ENCODE measurements around the gene TKFC. TPM values are rescaled to one million over a fixed set of nuclear protein-coding genes. Genes with fewer than 3 reads are reported as not detected.

TKFC gene
- total RNA-seq, 1 experiment from 2014 or later: 82.3 TPM

GRCh38 chr11:61307354-61307753, 25.7 kb upstream of the TKFC start:
- no TSS peak for BruUV-seq (replicated peaks)
- peaks cover 97% of the 10 kb centered on the region for H3K36me3 ChIP-seq (ENCODE audit: insufficient read depth, low read length, poor library complexity, severe bottlenecking)
- H3K27ac ChIP-seq (ENCODE audit: low read depth, low read length, poor library complexity, severe bottlenecking): no peak overlapping the region
- intact Hi-C loops (cut with micrococcal nuclease; ENCODE audit: unreplicated experiment): no loop called here
- no peak overlapping the region for H3K4me3 ChIP-seq (ENCODE audit: low read depth, low read length, poor library complexity, severe bottlenecking)
- H3K27me3 ChIP-seq (replicated peaks; ENCODE audit: insufficient read depth, low read depth, low read length, poor library complexity): no peaks in the 10 kb centered on the region
- no peaks in the 10 kb centered on the region for H3K9me3 ChIP-seq (ENCODE audit: low read depth, low read length, poor library complexity, severe bottlenecking)
- CTCF ChIA-PET: no interaction called here
- DNase-seq (ENCODE audit: low spot score): no peak
- H3K4me1 ChIP-seq (ENCODE audit: insufficient read depth, low read length, poor library complexity, severe bottlenecking): no peaks in the 10 kb centered on the region
- POLR2A ChIA-PET (ENCODE audit: low non-redundant PET): no interaction called here
- no peak for TF ChIP-seq CTCF (conservative IDR thresholded peaks at IDR 0.05; ENCODE audit: low read depth, low read length)
- no peak for TF ChIP-seq EZH2 (IDR thresholded peaks at IDR 0.05; ENCODE audit: borderline replicate concordance, low read depth, low read length, poor library complexity, severe bottlenecking)

- Histone ChIP-seq H3K4me3 (ENCODE audit: low read depth, low read length, poor library complexity, severe bottlenecking) (no peak overlapping the region), H3K4me1 (ENCODE audit: insufficient read depth, low read length, poor library complexity, severe bottlenecking) (no peaks in the 10 kb centered on the region), H3K27ac (ENCODE audit: low read depth, low read length, poor library complexity, severe bottlenecking) (no peak overlapping the region), H3K36me3 (ENCODE audit: insufficient read depth, low read length, poor library complexity, severe bottlenecking) (peaks cover 95% of the 10 kb centered on the region), H3K9me3 (ENCODE audit: low read depth, low read length, poor library complexity, severe bottlenecking) (no peaks in the 10 kb centered on the region), H3K27me3 (replicated peaks; ENCODE audit: insufficient read depth, low read depth, low read length, poor library complexity) (no peaks in the 10 kb centered on the region)
- intact Hi-C loops (cut with micrococcal nuclease; ENCODE audit: unreplicated experiment): no loop called here
- CTCF ChIA-PET: no interaction called here
- TF ChIP-seq EZH2 (IDR thresholded peaks at IDR 0.05; ENCODE audit: borderline replicate concordance, low read depth, low read length, poor library complexity, severe bottlenecking) (no peak), CTCF (conservative IDR thresholded peaks at IDR 0.05; ENCODE audit: low read depth, low read length) (no peak)
- no TSS peak for BruUV-seq (replicated peaks)
- POLR2A ChIA-PET (ENCODE audit: low non-redundant PET): no interaction called here
- DNase-seq (ENCODE audit: low spot score): no peak
Measured at GRCh38 chr11:61309141-61309540, 23.9 kb upstream of the TKFC start.

GRCh38 chr11:61309739-61310138, 23.3 kb upstream of the TKFC start:
- no peaks in the 10 kb centered on the region for H3K4me1 ChIP-seq (ENCODE audit: insufficient read depth, low read length, poor library complexity, severe bottlenecking)
- no peaks in the 10 kb centered on the region for H3K27me3 ChIP-seq (replicated peaks; ENCODE audit: insufficient read depth, low read depth, low read length, poor library complexity)
- intact Hi-C loops (cut with micrococcal nuclease; ENCODE audit: unreplicated experiment): no loop called here
- H3K36me3 ChIP-seq (ENCODE audit: insufficient read depth, low read length, poor library complexity, severe bottlenecking): peaks cover 97% of the 10 kb centered on the region
- ChIA-PET CTCF (no interaction called here), POLR2A (ENCODE audit: low non-redundant PET) (no interaction called here)
- no peaks in the 10 kb centered on the region for H3K9me3 ChIP-seq (ENCODE audit: low read depth, low read length, poor library complexity, severe bottlenecking)
- no peak overlapping the region for H3K27ac ChIP-seq (ENCODE audit: low read depth, low read length, poor library complexity, severe bottlenecking)
- H3K4me3 ChIP-seq (ENCODE audit: low read depth, low read length, poor library complexity, severe bottlenecking): no peak overlapping the region
- no peak for DNase-seq (ENCODE audit: low spot score)
- no peak for TF ChIP-seq CTCF (conservative IDR thresholded peaks at IDR 0.05; ENCODE audit: low read depth, low read length)
- no peak for TF ChIP-seq EZH2 (IDR thresholded peaks at IDR 0.05; ENCODE audit: borderline replicate concordance, low read depth, low read length, poor library complexity, severe bottlenecking)
- no TSS peak for BruUV-seq (replicated peaks)

All from A673 (cell line).